ENCODE data around the gene RPS6KA4. TPM values are rescaled to one million over a fixed set of nuclear protein-coding genes. Genes with fewer than 3 reads are reported as not detected.
A peak's percentile ranks its signal among the peaks of the same experiment; 100 is the strongest.
"Not testable (repeated sequence)": the region's sequence is repeated elsewhere in the genome, so short reads cannot be mapped to it uniquely, and the experiment has no call there.

The RPS6KA4 gene
- total RNA-seq, result 14.8 TPM
- 32.7 TPM for polyA plus RNA-seq

GRCh38 chr11:64358907-64359711 is at the start of gene RPS6KA4:
Gene RPS6KA4 (plus strand): TSS chr11:64359162. CDS start chr11:64359236, 74 bp downstream.
- DNase-seq (ENCODE audit: extremely low spot score), result no peak
- no peak within 1 kb of the TSS for H3K27ac ChIP-seq (ENCODE audit: low read depth)
- H3K4me1 ChIP-seq (ENCODE audit: insufficient read depth), result peaks cover 5% of the 10 kb centered on the region
- H3K36me3 ChIP-seq (ENCODE audit: insufficient read depth), result peaks cover 7% of the 10 kb centered on the region
- under 1% methylated on average over 70 of the region's 70 CpGs for WGBS
- H3K4me3 ChIP-seq (ENCODE audit: low read depth, low read length), result peak within 1 kb of the TSS; percentile 83

- H3K27ac ChIP-seq (ENCODE audit: low read depth), result no peak overlapping the region
- no peaks in the 10 kb centered on the region for H3K36me3 ChIP-seq (ENCODE audit: insufficient read depth)
- no peak overlapping the region for H3K4me3 ChIP-seq (ENCODE audit: low read depth, low read length)
- H3K4me1 ChIP-seq (ENCODE audit: insufficient read depth), result no peaks in the 10 kb centered on the region
- 90% methylated on average over 10 of the region's 10 CpGs for WGBS
- no peak for DNase-seq (ENCODE audit: extremely low spot score)
Observed at GRCh38 chr11:64312947-64313346, 46.0 kb upstream of the RPS6KA4 start.

DNA sequence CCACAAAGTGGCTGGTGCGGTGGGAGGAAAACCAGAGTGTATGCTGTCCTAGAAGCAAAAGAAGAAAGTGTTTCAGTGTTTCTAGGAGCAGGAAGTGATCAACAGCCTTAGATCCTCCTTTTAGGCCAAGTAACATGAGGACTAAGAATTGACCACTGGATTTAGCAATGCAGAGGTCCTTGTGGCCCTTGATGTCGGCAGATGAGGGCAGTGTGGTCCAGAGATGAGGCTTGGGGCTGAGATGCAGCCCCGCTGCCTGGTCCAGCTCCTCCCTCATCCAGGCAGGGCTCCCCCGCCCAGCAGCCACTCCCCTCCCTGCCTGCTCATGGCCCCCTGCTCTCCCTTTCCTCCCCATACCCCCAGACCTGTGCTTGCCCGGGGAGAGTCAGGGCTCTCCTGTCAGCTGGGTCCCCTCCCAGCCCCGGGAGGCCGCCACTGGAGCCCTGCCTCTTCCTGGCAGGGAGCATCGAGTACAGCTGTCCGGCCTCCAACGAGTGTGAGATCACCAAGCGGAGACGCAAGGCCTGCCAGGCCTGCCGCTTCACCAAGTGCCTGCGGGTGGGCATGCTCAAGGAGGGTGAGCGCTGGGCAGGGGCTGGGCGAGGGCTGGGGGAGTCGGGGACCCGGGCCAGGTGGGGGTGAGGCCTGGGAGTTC is 45.3 kb upstream of the RPS6KA4 start:
- peak overlapping the region; percentile 55 for H3K27ac ChIP-seq (ENCODE audit: low read depth)
- 66% methylated on average over 18 of the region's 18 CpGs for WGBS
- no peaks in the 10 kb centered on the region for H3K36me3 ChIP-seq (ENCODE audit: insufficient read depth)
- no peaks in the 10 kb centered on the region for H3K4me1 ChIP-seq (ENCODE audit: insufficient read depth)
- DNase-seq (ENCODE audit: extremely low spot score), result no peak
- H3K4me3 ChIP-seq (ENCODE audit: low read depth, low read length), result no peak overlapping the region

GRCh38 chr11:64314146-64314804 is 44.7 kb upstream of the RPS6KA4 start:
- DNase-seq (ENCODE audit: extremely low spot score), result no peak
- 76% methylated on average over 19 of the region's 19 CpGs for WGBS
- H3K4me1 ChIP-seq (ENCODE audit: insufficient read depth), result no peaks in the 10 kb centered on the region
- peak overlapping the region; percentile 55 for H3K27ac ChIP-seq (ENCODE audit: low read depth)
- H3K4me3 ChIP-seq (ENCODE audit: low read depth, low read length), result no peak overlapping the region
- H3K36me3 ChIP-seq (ENCODE audit: insufficient read depth), result no peaks in the 10 kb centered on the region

- no peaks in the 10 kb centered on the region for H3K36me3 ChIP-seq (ENCODE audit: insufficient read depth)
- H3K4me1 ChIP-seq (ENCODE audit: insufficient read depth), result no peaks in the 10 kb centered on the region
- WGBS, result 87% methylated on average over 24 of the region's 24 CpGs
- H3K27ac ChIP-seq (ENCODE audit: low read depth), result no peak overlapping the region
- no peak for DNase-seq (ENCODE audit: extremely low spot score)
- no peak overlapping the region for H3K4me3 ChIP-seq (ENCODE audit: low read depth, low read length)
Observed at GRCh38 chr11:64314805-64315561, 44.0 kb upstream of the RPS6KA4 start.

GRCh38 chr11:64315667-64316526 is 43.1 kb upstream of the RPS6KA4 start:
- not testable (repeated sequence) for H3K36me3 ChIP-seq (ENCODE audit: insufficient read depth); DNase-seq (ENCODE audit: extremely low spot score); H3K4me1 ChIP-seq (ENCODE audit: insufficient read depth); H3K27ac ChIP-seq (ENCODE audit: low read depth); H3K4me3 ChIP-seq (ENCODE audit: low read depth, low read length)
- WGBS, result 75% methylated on average over 25 of the region's 25 CpGs

GRCh38 chr11:64316672-64317324 is 42.2 kb upstream of the RPS6KA4 start:
- Histone ChIP-seq H3K4me3 (ENCODE audit: low read depth, low read length) (peak overlapping the region; percentile 74), H3K36me3 (ENCODE audit: insufficient read depth) (peaks cover 2% of the 10 kb centered on the region), H3K27ac (ENCODE audit: low read depth) (peak overlapping the region; percentile 97), H3K4me1 (ENCODE audit: insufficient read depth) (no peaks in the 10 kb centered on the region)
- WGBS, result 7% methylated on average over 32 of the region's 32 CpGs
- DNase-seq (ENCODE audit: extremely low spot score), result no peak

DNA sequence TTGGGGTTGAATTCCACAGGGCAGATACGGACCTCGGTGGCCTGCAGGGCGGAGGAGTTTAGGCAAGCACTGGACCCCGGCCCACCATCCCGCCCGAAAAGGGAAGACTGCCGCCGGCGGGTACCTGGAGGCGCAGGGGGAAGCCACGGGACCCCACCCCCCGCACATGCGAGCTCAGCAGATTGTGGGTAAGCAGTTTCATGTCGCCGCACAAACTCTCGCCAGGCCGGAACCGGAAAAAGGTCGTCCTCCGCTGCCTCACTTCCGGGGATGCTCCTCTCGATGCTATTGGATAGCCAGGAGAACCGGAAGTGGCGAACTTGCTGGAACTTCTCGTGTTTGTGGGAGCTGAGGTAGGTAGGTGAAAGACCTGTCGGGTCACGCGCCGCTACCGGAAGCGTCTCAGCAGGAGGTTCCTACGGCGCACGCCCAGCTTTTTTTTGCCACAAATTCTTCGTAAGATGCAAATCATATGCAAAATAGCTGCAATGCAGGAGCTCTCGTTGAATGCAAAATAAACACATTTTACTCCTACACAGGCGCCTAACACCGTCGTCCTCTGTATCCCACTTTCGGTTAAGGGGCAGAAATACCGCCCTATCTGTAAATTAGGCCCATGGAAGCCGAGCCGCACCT is 41.5 kb upstream of the RPS6KA4 start, which contains the start of gene TRMT112:
TSS of gene TRMT112 (minus strand) at position 235 of the 636 bp plus-strand sequence. CDS start at position 202, 33 bp downstream.
- H3K36me3 ChIP-seq (ENCODE audit: insufficient read depth), result peaks cover 2% of the 10 kb centered on the region
- peak within 1 kb of the TSS; percentile 74 for H3K4me3 ChIP-seq (ENCODE audit: low read depth, low read length)
- H3K4me1 ChIP-seq (ENCODE audit: insufficient read depth), result no peaks in the 10 kb centered on the region
- peak; percentile 98 for DNase-seq (ENCODE audit: extremely low spot score)
- under 1% methylated on average over 43 of the region's 43 CpGs for WGBS
- H3K27ac ChIP-seq (ENCODE audit: low read depth), result peak within 1 kb of the TSS; percentile 97

DNA sequence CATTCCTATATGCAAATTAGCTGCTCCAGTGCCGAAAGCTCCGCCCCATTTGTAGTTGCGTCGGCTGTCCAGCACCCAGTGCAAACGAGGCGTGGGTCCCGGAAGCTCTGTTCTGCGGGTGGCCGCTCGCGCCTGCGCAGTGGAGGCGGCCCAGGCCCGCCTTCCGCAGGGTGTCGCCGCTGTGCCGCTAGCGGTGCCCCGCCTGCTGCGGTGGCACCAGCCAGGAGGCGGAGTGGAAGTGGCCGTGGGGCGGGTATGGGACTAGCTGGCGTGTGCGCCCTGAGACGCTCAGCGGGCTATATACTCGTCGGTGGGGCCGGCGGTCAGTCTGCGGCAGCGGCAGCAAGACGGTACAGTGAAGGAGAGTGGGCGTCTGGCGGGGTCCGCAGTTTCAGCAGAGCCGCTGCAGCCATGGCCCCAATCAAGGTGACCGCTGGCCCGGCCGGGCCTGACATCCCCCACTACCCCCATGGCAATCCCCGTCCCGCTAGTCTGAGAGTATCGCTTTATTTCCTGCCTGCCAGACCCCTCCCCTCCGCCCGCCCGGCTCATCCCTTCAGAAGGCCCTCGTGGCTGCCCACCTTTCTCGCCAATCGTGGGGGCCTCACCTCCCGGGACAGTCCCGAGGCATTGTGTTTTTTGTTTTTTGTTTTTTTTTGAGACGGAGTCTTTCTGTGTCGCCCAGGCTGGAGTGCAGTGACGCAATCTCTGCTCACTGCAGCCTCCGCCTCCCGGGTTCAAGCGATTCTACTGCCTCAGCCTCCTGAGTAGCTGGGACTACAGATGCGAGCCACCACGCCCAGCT is 40.8 kb upstream of the RPS6KA4 start, which contains the start of gene PRDX5:
TSS of gene PRDX5 (plus strand) at position 161 of the 805 bp plus-strand sequence. CDS start at position 256, 95 bp downstream.
- Histone ChIP-seq H3K36me3 (ENCODE audit: insufficient read depth) (peaks cover 2% of the 10 kb centered on the region), H3K4me1 (ENCODE audit: insufficient read depth) (no peaks in the 10 kb centered on the region), H3K4me3 (ENCODE audit: low read depth, low read length) (peak within 1 kb of the TSS; percentile 74), H3K27ac (ENCODE audit: low read depth) (peak within 1 kb of the TSS; percentile 97)
- peak; percentile 93 for DNase-seq (ENCODE audit: extremely low spot score)
- under 1% methylated on average over 61 of the region's 61 CpGs for whole genome bisulfite sequencing

DNA sequence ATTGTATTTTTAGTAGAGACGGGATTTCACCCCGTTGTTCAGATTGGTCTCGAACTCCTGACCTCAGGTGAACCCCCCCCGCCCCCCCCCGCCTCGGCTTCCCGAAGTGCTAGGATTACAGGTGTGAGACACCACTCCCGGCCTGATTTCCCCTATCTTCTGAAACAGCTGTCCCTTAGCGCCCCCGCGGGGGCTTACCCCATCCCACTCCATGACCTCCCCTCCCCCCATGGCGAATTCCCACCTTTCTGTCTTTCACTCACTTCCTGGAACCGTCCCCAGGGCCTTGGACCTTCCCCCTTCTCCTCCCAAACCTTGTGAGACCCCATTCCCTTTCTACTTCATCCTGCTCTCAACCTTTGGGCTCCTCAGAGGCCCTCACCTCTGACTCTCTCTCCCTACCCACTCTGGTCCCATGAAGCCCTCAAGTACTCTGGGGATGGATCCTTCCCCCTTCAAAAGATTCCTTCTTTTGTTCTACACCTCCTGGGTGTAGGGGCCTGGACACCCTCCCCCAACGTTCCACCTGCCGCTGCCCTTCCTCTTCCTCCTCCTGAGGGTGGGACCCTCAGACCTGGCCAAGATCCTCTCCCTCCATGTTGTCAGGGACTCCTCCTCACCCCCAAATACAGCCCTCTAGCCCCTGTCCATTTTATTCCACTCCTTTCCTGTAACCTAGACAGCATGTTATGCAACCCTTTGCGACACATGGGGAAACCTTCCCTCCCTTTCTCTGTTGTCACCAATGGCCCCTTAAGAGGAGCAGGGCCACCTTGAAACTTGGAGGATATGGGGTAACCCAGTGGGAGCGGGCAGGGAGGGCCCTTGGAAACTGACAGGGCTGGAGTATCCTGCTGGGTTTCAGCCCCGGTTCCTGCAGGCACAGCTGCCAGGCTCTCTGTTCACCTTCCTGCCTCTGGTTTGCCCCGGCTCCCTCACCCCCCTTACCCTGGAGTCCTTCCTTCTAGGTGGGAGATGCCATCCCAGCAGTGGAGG is 39.9 kb upstream of the RPS6KA4 start:
- no peak for DNase-seq (ENCODE audit: extremely low spot score)
- H3K27ac ChIP-seq (ENCODE audit: low read depth), result peak overlapping the region; percentile 96

More for the DNA sequence above, 39.9 kb upstream of the RPS6KA4 start:
- H3K36me3 ChIP-seq (ENCODE audit: insufficient read depth), result peaks cover 2% of the 10 kb centered on the region
- H3K4me3 ChIP-seq (ENCODE audit: low read depth, low read length), result peak overlapping the region; percentile 74
- no peaks in the 10 kb centered on the region for H3K4me1 ChIP-seq (ENCODE audit: insufficient read depth)
- 26% methylated on average over 19 of the region's 19 CpGs for WGBS
